H1 (cell line): ENCODE data around the gene E2F8. TPM values are rescaled to one million over a fixed set of nuclear protein-coding genes. Genes with fewer than 3 reads are reported as not detected.

ENCODE experiments used
- POLR2AphosphoS5 ChIP-seq: IDR thresholded peaks from 2 replicates; pipeline ENCODE4 v1.6.1; 2011; ENCODE audit warnings: low read depth, low read length
- polyA plus RNA-seq, 7 experiments: library from polyadenylated mRNA; depleted of rRNA in 3 of 7; stranded (reverse) in 5 of 7; unstranded in 2 of 7; fragments of >200 nt in 5 of 7; fragments of 200-250 nt in 2 of 7; gene quantifications; 1 replicate in 5 of 7; 2 replicates in 1 of 7; 4 replicates in 1 of 7; pipeline versions ENCODE4 v1.2.1 to v1.2.3, GENCODE V29; 2011 to 2013; ENCODE audit warnings: missing spikeins in 2 of 7, mixed read lengths in 2 of 7
- total RNA-seq: library from RNA; stranded (reverse); fragmentation: NEBNext Ultra II Directional; extraction: Animal tissue kit (Norgen Biotek cat#: 25700); gene quantifications from 2 replicates; pipeline ENCODE4 v1.2.1, GENCODE V29; 2021
- TF ChIP-seq, protein P1 (sequence below): fragments of 300-600 bp; sonication (generic); IDR thresholded peaks from 2 replicates; pipeline ENCODE4 v1.7.1; 2012; ENCODE audit warnings: low read length, moderate library complexity, mild to moderate bottlenecking, inconsistent platforms; ENCODE audit not compliant: insufficient replicate concordance

E2F8 gene
- total and polyA plus RNA-seq, 2 of the 8 experiments (the other 6 are each of a cell fraction or from before 2014, with no cell fraction given) = 5.4 to 11.4 TPM

DNA sequence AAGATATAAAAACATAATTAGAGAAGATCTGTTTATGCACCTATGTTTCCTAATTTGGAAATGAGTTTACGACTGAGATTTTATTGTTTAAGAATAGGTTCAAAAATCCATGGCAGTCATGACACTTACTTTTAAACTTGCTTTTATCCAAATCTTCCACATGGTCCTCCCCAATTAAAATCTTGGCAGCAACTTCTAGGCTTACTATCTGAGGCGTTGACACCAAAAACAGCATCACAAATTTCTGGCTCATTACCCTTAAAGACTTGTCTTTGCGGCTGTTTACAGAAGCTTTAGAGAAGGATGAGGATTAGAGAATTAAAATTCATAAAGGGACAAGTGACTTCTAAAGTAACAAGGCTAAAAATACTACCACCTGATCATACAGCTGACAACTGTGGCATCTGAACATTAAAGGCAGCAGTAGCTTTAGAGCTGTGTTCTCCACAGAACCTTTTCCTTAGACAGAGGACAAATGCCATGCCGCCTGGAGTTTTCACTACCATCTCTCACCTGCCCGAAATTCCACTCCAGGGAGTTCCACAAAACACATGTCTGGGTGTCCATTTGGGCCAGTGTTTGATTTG lies 6.4 kb downstream of the E2F8 start (continued):
- TF ChIP-seq, protein P1, sequence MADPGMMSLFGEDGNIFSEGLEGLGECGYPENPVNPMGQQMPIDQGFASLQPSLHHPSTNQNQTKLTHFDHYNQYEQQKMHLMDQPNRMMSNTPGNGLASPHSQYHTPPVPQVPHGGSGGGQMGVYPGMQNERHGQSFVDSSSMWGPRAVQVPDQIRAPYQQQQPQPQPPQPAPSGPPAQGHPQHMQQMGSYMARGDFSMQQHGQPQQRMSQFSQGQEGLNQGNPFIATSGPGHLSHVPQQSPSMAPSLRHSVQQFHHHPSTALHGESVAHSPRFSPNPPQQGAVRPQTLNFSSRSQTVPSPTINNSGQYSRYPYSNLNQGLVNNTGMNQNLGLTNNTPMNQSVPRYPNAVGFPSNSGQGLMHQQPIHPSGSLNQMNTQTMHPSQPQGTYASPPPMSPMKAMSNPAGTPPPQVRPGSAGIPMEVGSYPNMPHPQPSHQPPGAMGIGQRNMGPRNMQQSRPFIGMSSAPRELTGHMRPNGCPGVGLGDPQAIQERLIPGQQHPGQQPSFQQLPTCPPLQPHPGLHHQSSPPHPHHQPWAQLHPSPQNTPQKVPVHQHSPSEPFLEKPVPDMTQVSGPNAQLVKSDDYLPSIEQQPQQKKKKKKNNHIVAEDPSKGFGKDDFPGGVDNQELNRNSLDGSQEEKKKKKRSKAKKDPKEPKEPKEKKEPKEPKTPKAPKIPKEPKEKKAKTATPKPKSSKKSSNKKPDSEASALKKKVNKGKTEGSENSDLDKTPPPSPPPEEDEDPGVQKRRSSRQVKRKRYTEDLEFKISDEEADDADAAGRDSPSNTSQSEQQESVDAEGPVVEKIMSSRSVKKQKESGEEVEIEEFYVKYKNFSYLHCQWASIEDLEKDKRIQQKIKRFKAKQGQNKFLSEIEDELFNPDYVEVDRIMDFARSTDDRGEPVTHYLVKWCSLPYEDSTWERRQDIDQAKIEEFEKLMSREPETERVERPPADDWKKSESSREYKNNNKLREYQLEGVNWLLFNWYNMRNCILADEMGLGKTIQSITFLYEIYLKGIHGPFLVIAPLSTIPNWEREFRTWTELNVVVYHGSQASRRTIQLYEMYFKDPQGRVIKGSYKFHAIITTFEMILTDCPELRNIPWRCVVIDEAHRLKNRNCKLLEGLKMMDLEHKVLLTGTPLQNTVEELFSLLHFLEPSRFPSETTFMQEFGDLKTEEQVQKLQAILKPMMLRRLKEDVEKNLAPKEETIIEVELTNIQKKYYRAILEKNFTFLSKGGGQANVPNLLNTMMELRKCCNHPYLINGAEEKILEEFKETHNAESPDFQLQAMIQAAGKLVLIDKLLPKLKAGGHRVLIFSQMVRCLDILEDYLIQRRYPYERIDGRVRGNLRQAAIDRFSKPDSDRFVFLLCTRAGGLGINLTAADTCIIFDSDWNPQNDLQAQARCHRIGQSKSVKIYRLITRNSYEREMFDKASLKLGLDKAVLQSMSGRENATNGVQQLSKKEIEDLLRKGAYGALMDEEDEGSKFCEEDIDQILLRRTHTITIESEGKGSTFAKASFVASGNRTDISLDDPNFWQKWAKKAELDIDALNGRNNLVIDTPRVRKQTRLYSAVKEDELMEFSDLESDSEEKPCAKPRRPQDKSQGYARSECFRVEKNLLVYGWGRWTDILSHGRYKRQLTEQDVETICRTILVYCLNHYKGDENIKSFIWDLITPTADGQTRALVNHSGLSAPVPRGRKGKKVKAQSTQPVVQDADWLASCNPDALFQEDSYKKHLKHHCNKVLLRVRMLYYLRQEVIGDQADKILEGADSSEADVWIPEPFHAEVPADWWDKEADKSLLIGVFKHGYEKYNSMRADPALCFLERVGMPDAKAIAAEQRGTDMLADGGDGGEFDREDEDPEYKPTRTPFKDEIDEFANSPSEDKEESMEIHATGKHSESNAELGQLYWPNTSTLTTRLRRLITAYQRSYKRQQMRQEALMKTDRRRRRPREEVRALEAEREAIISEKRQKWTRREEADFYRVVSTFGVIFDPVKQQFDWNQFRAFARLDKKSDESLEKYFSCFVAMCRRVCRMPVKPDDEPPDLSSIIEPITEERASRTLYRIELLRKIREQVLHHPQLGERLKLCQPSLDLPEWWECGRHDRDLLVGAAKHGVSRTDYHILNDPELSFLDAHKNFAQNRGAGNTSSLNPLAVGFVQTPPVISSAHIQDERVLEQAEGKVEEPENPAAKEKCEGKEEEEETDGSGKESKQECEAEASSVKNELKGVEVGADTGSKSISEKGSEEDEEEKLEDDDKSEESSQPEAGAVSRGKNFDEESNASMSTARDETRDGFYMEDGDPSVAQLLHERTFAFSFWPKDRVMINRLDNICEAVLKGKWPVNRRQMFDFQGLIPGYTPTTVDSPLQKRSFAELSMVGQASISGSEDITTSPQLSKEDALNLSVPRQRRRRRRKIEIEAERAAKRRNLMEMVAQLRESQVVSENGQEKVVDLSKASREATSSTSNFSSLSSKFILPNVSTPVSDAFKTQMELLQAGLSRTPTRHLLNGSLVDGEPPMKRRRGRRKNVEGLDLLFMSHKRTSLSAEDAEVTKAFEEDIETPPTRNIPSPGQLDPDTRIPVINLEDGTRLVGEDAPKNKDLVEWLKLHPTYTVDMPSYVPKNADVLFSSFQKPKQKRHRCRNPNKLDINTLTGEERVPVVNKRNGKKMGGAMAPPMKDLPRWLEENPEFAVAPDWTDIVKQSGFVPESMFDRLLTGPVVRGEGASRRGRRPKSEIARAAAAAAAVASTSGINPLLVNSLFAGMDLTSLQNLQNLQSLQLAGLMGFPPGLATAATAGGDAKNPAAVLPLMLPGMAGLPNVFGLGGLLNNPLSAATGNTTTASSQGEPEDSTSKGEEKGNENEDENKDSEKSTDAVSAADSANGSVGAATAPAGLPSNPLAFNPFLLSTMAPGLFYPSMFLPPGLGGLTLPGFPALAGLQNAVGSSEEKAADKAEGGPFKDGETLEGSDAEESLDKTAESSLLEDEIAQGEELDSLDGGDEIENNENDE = no peak
- TF ChIP-seq POLR2AphosphoS5 = no peak
